Osteoblast (primary cell): ENCODE measurements around the gene FYB2. TPM values are rescaled to one million over a fixed set of nuclear protein-coding genes. Genes with fewer than 3 reads are reported as not detected.

Source experiments
- DNase-seq: peaks from one replicate; pipeline ENCODE4 v3.0.0; 2011; ENCODE audit warnings: low spot score, mixed read lengths; ENCODE audit not compliant: insufficient read length; ENCODE audit errors: missing footprints
- H2AFZ ChIP-seq: 2 replicates; pipeline ENCODE4 v1.6.0; 2011; ENCODE audit warnings: mild to moderate bottlenecking, low read length
- H3K27ac ChIP-seq: 2 replicates; pipeline ENCODE4 v1.5.1; 2011; ENCODE audit warnings: mild to moderate bottlenecking, low read depth, low read length, moderate library complexity
- H3K27me3 ChIP-seq: 2 replicates; pipeline ENCODE4 v1.6.0; 2012; ENCODE audit warnings: mild to moderate bottlenecking, control low read depth, inconsistent platforms, low read length, moderate library complexity; ENCODE audit not compliant: insufficient read depth
- H3K36me3 ChIP-seq: 2 replicates; pipeline ENCODE4 v1.5.1; 2011; ENCODE audit warnings: mild to moderate bottlenecking, low read length, control low read depth, moderate library complexity; ENCODE audit not compliant: insufficient read depth
- H3K4me1 ChIP-seq: 2 replicates; pipeline ENCODE4 v1.5.1; 2011; ENCODE audit warnings: mild to moderate bottlenecking, low read length, control low read depth, moderate library complexity; ENCODE audit not compliant: insufficient read depth
- H3K4me2 ChIP-seq: 2 replicates; pipeline ENCODE4 v1.6.0; 2011; ENCODE audit warnings: mild to moderate bottlenecking, low read length; ENCODE audit not compliant: insufficient read depth
- H3K4me3 ChIP-seq: fragments of 200-600 bp; sonication (generic); 3 replicates; pipeline ENCODE4 v1.5.1; 2012; ENCODE audit warnings: mild to moderate bottlenecking, low read length, inconsistent platforms; ENCODE audit not compliant: insufficient read depth
- H3K79me2 ChIP-seq: 2 replicates; pipeline ENCODE4 v1.6.0; 2012; ENCODE audit warnings: mild to moderate bottlenecking, low read length, control low read depth, inconsistent platforms; ENCODE audit not compliant: insufficient read depth
- H3K9me3 ChIP-seq: 2 replicates; pipeline ENCODE4 v1.5.1; 2011; ENCODE audit warnings: low read depth, low read length, control low read depth
- H4K20me1 ChIP-seq: 2 replicates; pipeline ENCODE4 v1.6.0; 2012; ENCODE audit warnings: mild to moderate bottlenecking, low read length, control low read depth; ENCODE audit not compliant: insufficient read depth
- CTCF ChIP-seq: IDR thresholded peaks from 2 replicates; pipeline ENCODE4 v1.5.1; 2011; ENCODE audit warnings: mild to moderate bottlenecking, low read depth, low read length, moderate library complexity; ENCODE audit errors: extremely low read depth
- total RNA-seq: library from RNA; depleted of rRNA; stranded (reverse); fragments of >200 nt; gene quantifications from 2 replicates; pipeline ENCODE4 v1.2.3, GENCODE V29; 2012

The FYB2 gene
- not detected in 2 replicates for total RNA-seq

- no peak for TF ChIP-seq CTCF
- Histone ChIP-seq H3K79me2 (no peaks in the 10 kb centered on the region), H3K9me3 (no peaks in the 10 kb centered on the region), H4K20me1 (no peaks in the 10 kb centered on the region), H2AFZ (peak within 1 kb of the TSS; percentile 26), H3K4me2 (peak within 1 kb of the TSS; percentile 25), H3K27ac (no peak within 1 kb of the TSS), H3K36me3 (no peaks in the 10 kb centered on the region), H3K27me3 (peaks cover 6% of the 10 kb centered on the region), H3K4me3 (no peak within 1 kb of the TSS), H3K4me1 (peaks cover 17% of the 10 kb centered on the region)
- no peak for DNase-seq
Measured at GRCh38 chr1:56819387-56819899, at the start of gene FYB2. Gene FYB2, minus strand, starts transcription at chr1:56819404. Its CDS starts 114 bp downstream, at chr1:56819290.

- DNase-seq = no peak
- no peaks in the 10 kb centered on the region for H4K20me1 ChIP-seq
- no peaks in the 10 kb centered on the region for H3K36me3 ChIP-seq
- H3K4me2 ChIP-seq = no peak overlapping the region
- H3K27ac ChIP-seq = no peak overlapping the region
- H3K79me2 ChIP-seq = no peaks in the 10 kb centered on the region
- no peaks in the 10 kb centered on the region for H3K9me3 ChIP-seq
- TF ChIP-seq CTCF = no peak
- H3K4me1 ChIP-seq = peaks cover 23% of the 10 kb centered on the region
- H3K4me3 ChIP-seq = no peak overlapping the region
- no peaks in the 10 kb centered on the region for H3K27me3 ChIP-seq
- no peak overlapping the region for H2AFZ ChIP-seq
Measured at GRCh38 chr1:56868761-56869160, 49.6 kb upstream of the FYB2 start.

GRCh38 chr1:56867491-56867890, 48.3 kb upstream of the FYB2 start:
- Histone ChIP-seq H4K20me1 (no peaks in the 10 kb centered on the region), H3K27me3 (no peaks in the 10 kb centered on the region), H2AFZ (no peak overlapping the region), H3K27ac (no peak overlapping the region), H3K36me3 (no peaks in the 10 kb centered on the region), H3K4me3 (no peak overlapping the region), H3K4me2 (no peak overlapping the region), H3K9me3 (no peaks in the 10 kb centered on the region), H3K4me1 (peaks cover 19% of the 10 kb centered on the region), H3K79me2 (no peaks in the 10 kb centered on the region)
- no peak for TF ChIP-seq CTCF
- no peak for DNase-seq

GRCh38 chr1:56866656-56867055, 47.5 kb upstream of the FYB2 start:
- Histone ChIP-seq H3K4me1 (peaks cover 15% of the 10 kb centered on the region), H3K9me3 (no peaks in the 10 kb centered on the region), H2AFZ (peak overlapping the region; percentile 86), H4K20me1 (no peaks in the 10 kb centered on the region), H3K36me3 (no peaks in the 10 kb centered on the region), H3K4me2 (peak overlapping the region; percentile 63), H3K27me3 (no peaks in the 10 kb centered on the region), H3K79me2 (no peaks in the 10 kb centered on the region), H3K4me3 (peak overlapping the region; percentile 36), H3K27ac (peak overlapping the region; percentile 67)
- no peak for TF ChIP-seq CTCF
- DNase-seq = peak; percentile 49
